GM21526 (cell line): ENCODE data around the gene FBXO28.
A peak's percentile ranks its signal among the peaks of the same experiment; 100 is the strongest.
"Not testable (repeated sequence)": the region's sequence is repeated elsewhere in the genome, so short reads cannot be mapped to it uniquely, and the experiment has no call there.

Source experiments
- ATAC-seq: cut with Tn5 transposase; IDR thresholded peaks from one replicate; pipeline ENCODE4 v1.9.1; 2021; ENCODE audit warnings: moderate library complexity; ENCODE audit not compliant: unreplicated experiment, low FRiP score

The FBXO28 gene, protein sequence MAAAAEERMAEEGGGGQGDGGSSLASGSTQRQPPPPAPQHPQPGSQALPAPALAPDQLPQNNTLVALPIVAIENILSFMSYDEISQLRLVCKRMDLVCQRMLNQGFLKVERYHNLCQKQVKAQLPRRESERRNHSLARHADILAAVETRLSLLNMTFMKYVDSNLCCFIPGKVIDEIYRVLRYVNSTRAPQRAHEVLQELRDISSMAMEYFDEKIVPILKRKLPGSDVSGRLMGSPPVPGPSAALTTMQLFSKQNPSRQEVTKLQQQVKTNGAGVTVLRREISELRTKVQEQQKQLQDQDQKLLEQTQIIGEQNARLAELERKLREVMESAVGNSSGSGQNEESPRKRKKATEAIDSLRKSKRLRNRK

DNA sequence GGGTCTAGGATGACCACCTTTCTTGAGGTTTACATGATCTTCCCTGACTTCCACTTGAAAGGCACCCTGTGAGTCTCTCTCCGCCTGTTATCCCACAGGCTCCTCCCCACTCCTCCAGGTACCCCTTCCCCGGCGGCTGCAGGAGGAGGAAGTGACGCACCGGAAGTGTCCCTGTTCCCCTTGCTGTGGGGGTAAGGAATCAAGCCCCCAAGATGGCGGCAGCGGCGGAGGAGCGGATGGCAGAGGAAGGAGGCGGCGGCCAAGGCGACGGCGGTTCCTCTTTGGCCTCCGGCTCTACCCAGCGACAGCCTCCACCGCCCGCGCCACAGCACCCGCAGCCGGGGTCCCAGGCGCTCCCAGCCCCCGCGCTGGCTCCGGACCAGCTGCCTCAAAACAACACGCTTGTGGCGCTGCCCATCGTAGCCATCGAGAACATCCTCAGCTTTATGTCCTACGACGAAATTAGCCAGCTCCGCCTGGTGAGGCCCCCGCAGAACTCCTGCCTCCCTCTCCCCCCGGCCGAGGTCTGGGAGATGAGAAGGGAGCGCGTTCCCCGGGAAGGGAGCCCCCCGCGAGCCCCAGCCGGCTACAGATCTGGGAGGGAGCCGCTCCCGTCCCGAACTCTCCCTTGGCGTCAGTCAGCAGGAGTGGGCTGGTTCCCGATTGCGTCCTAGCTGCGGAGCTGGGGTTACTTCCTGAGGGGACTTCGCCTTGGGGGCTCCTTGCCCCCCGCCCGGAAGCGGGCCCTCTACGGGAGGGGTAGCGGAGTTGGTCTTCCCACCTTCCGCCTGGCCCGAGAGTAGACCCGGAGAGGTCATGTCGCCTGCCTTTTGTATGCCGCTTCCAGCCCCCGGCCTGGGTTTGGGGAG is at the start of gene FBXO28:
Gene FBXO28, plus strand, starts transcription at position 194 of the 869 bp plus-strand sequence. Its CDS starts 19 bp downstream, at position 213.
- peak; percentile 95 for ATAC-seq

DNA sequence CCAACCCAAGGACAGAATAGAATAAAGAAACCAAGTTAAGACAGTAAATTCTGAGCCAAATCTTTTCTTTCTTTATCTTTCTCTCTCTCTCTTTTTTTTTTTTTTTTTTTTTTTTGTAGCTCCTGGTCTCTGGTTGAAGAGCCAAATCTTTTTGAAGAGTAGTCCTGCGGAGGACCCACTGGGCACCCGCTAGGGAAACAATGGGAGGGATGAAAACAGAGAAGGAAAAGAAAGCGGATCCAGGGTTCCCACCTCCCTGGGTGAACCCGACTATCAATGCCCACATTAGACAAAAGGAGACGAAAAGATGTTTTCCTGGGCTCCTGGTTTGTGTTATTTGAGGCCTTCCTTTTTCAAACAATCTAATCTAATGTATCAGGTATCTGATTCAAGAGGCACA is 49.8 kb upstream of the FBXO28 start:
- ATAC-seq: no peak

GRCh38 chr1:224065455-224065854 is 48.5 kb upstream of the FBXO28 start:
- no peak for ATAC-seq

DNA sequence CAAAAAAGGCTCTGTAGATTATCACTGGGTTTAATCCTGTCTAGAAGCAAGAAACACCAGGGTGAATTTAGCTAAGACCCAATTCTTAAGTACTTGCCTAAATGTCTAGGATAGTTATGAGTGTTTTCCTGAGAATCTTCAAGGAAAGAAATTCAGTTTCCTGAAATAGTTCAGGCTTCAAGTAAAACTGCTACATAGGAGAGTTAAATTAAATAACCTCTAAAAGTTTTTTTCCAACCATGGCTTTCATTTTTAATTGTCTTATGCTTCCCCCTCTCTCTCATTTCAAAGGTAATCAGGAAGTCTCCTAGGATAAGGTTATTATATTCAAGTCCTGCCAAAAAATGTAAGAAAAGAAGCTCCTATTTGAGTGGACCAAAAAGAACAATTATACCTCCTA is 46.7 kb upstream of the FBXO28 start:
- no peak for ATAC-seq

DNA sequence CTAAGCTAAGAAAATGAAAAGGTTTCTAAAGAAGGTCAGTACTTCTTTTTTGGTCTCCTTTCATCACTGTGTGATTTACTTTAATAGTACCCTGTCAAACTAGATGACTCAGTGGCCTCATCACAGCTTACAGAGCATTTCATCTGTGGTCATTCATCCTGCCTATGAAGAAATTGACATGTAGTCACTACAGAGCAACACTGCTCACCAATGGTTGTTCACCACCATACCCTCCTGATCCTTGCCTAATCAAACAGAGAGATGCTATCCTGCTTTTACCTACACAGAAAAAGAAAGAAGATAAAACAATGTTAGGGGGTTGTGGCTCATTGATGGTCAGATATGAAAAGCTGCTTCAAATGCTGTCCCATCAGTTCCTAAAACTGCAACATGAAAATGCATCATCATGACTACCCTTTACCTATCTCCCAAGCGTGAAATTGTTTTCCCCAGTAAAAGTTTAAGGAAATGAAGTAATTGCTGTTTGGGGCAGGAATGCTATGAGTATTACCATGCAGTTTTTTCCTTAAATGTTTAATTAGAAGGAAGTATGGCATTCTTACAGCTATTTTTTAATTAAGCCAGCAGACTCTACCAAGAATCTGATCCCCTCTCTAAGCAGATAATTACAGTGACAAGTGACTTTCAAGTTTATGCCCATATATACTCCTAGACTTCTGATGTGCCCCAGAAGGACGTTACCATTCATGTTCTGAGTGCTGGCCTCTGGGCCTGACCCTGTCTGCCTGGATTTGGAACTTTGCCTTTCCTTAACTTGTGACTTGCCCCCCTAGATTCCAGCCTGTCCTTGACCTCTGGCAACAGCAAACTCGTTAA is 46.1 kb upstream of the FBXO28 start:
- ATAC-seq: no peak

DNA sequence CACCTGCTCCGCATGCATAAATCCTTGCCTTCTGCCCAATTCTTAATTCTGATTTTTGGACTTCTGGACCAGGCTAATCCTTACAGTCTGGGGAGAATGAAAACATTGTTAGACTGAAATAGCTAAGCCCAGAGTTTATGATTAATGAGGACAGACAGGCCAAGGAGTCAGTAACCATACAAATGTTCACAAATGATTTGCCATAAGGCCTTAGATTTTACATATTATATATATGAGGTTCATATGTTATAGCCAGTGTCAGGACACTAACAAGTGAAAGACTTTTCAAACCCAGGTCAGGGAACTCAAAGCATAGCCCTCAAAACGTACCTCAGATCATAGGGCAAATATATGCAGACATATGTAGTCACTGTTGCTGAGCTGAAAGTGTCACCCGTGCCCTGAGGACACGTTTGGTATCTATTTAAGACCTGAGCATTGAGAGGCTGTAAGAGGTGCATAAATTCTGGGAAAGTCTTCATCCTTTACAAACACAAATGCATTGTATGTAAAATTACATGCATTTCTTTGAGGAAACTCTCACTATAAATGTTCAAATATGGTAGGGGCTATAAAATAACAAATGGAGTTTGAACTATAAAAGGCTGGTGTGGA is 45.3 kb upstream of the FBXO28 start:
- no peak for ATAC-seq

DNA sequence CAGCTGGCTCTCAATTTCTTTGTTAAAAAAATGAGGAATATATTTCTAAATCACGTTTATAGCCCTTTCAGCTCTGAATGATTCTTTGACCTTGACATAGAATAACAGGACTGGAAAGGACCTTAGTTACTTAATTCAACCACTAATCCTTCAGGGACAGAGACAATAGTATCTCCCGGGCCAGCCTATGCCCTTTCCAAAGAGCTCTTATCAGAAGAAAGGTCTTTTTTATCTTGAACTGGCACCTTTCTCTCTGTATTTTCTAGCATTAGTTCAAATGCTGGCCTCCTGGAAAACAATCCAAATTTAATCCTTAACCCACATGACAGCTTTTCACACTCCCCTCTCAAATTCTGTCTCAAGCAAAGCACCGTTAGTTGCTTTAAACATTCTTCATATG is 44.8 kb upstream of the FBXO28 start:
- no peak for ATAC-seq

- no peak for ATAC-seq
These were observed 43.4 kb upstream of the FBXO28 start for GRCh38 chr1:224070521-224070920.

DNA sequence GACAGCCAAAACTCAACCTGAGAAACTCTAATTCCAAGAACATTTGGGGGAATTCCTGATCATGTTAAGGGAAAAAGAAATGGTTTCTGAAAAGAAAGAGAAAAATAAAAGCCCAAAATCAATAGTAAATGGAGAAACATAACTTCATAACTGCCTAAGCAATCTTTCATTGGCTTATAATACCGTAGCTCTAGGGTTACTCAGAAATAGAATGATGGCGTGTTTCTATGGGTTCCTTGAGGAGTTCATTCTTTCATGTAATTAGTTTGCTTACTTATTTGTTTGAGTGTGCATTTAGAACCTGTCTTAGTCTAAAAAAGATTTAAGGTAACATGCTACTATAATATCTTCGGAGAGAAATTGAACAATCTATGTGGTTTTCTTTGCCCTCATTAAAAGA is 37.5 kb upstream of the FBXO28 start:
- ATAC-seq: no peak

DNA sequence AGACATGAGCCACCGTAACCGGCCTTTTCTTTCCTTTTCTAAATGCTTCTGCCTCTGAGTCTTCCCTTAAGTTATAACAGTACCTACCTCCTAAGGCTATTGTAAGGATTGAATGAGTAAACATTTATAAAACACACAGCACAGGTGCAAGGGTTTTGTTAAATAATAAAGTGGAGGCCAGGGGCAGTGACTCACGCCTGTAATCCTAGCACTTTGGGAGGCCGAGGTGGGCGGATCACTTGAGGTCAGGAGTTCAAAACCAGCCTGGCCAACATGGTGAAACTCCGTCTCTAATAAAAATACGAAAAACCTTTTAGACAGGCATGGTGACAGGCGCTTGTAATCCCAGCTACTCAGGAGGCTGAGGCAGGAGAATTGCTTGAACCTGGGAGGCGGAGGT is 34.3 kb upstream of the FBXO28 start:
- not testable (repeated sequence) for ATAC-seq

DNA sequence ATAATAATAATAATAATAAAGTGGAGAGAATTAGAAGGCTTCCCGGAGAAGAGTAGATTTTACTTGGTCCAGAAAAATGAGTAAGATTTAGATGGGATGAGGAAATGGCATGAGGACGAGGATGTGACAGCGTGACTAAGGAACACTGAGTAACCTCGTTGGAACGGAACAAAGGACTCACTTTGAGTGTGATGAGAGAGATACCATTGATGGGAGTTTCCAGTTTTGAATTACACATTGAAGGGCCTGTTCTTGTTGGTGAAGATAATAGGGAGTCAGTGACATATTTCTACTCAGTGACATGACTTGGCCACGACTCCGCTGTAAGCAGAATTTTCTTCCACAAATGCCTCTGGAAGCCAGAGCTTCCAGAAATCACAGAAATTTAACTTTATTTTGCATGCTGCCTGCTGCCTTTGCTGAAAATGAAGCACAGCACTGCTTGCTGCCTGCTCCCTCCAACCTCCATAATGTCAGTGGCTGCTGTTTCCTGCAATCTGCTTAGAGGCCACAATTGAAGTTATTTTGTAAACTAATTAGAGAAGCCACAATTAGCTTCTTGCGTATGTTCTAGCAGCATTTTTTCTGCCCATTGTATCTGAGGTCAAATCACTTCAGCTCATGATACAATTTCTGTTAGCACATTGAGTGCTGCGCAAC is 33.7 kb upstream of the FBXO28 start:
- no peak for ATAC-seq

DNA sequence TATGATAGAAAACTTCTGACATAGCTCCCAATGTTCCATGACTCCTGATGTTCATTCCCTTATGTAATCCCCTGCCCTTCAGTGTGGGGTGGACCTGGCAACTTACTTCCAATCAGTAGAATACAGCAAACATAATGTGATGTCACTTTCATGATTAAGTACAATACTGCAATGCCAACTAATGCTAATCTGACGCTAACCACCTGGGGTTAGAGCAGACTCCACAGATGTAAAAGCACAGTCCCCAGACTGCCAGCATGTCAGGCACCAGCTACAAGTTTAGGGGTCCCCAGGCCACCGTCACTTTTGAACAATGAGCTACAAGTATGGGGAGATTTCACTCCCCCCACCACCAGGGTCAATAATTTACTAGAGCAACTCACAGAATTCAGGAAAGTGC is 32.3 kb upstream of the FBXO28 start:
- ATAC-seq: no peak

DNA sequence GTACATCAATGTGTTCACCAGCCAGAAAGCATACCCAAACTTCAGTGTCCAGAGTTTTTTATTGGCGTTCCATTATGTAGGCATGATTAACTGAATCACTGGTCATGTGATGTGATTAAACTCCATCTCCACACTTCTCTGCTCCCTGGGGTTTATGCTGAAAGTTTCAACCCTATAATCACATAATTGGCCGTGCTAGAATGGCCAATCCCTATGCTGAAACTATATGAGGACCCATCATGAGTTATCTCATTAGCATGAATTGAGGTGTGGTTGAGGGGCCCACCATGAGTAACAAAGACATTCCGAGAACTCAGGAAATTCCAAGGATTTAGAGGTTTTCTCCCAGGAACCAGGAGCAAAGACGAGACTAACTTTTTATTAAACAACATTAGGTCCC is 31.8 kb upstream of the FBXO28 start:
- ATAC-seq: no peak

DNA sequence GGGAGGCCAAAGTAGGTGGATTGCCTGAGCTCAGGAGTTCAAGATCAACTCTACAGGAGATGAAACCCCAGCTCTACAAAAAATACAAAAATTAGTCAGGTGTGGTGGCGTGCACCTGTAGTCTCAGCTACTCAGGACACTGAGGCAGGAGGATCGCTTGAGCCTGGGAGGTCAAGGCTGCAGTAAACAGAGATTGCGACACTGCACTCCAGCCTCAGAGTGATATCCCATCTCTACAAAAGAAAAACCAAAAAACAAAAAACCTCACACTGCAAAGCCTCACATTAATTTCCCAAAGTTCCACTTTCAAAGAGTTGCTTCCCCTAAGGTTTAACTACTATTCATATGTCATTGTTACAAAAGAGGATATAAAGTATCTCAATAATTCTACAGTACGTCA is 29.0 kb upstream of the FBXO28 start:
- no peak for ATAC-seq

DNA sequence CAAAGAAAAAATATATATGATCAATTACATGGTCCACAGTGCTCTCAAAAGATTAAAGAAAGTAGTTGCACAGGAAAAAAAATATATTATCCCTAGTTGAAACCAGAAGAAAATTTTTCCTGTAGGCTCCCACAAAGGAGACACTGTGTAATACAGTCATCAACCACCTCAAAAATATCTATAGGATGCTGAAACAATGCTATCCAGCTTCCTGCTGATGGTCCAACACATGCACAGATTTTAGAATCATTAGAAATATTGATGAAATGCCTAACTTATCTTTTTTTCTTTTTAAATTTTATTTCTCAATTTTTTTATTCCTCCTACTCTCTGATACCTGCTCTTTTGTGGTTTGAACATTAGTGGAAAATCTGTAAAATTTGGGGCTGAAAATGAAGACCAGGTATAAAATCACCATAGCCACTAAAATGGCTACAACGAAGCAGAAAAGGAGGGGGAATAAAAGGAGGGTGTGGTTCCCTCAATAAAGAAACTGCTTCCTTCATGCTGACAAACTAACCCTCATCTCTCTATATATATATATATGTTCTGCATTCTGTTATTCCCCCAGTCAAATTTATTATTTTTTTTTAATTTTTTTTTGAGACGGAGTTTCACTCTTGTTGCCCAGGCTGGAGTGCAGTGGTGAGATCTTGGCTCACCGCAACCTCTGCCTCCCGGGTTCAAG is 28.3 kb upstream of the FBXO28 start:
- no peak for ATAC-seq

DNA sequence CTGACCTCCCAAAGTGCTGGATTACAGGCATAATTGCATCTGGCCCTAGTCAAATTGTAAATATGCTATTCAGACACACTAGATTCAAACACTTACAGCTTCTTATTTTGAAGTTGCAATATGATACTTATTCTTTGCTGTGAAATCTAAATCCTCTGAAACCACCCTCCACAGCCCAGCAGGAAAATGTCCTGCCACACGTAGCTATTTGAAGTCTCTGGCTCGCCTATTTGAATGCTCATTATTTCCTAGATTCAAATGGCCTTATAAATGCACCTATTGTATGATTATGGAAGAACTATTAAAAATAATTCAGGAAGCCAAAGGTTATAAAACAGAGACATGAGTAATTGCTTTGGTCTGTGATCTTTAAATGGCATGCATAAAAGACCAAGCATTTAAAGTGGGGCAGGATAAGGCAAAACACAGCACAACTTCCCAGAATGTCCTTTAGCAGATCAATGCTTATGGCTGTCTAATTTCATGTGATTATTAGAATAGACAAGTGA is 26.6 kb upstream of the FBXO28 start:
- ATAC-seq: no peak

DNA sequence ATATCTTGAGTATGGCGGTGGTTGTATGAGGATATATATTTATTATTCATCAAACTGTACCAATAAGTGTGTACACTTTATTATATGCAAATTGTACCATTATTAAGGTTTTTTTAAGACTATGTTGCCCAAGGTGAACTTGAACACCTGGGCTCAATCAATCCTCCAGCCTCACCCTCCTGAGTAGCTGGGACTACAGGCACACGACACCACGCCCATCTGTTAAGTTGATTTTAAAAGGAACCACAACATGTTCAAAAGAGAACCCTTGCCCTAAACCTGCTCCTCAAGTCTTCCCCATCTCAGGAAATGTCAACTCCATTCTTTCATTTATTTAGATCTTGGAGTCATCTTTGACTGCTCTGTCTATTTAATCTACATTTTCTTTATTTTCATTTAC is 24.3 kb upstream of the FBXO28 start:
- ATAC-seq: no peak

DNA sequence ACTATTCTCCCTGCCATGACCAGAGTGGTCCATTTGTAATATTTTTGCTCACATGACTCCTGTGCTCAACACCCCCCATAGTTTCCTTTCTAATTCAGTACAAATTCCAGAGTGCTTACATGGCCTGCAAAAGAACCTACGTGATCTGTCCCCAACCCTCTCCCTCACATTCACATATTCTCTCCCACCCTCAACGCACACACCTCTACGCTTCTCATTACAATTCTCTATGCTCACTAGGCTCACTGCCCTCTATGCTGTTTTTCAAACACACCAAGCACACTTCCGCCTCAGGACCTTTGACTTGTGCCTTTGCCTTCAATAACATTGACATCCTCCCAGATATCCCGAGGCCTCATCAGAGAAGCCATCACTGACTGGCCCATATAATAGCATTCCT is 23.8 kb upstream of the FBXO28 start:
- no peak for ATAC-seq

GRCh38 chr1:224092111-224092510 is 21.8 kb upstream of the FBXO28 start:
- ATAC-seq: no peak
